Lung (tissue), 12 donors: ENCODE measurements around the gene EHBP1. TPM values are rescaled to one million over a fixed set of nuclear protein-coding genes. Genes with fewer than 3 reads are reported as not detected.

Experiments
- ATAC-seq: fragments of 200-7000 bp; cut with Tn5 transposase; one replicate; pipeline ENCODE4 v1.9.1; 2020; ENCODE audit warnings: moderate number of reproducible peaks; ENCODE audit not compliant: insufficient read depth, low FRiP score
- DNase-seq, 3 donors: peaks; one replicate each; pipeline ENCODE4 v3.0.0-alpha.2; 2013 to 2017
- H3K27ac ChIP-seq, 2 donors: one replicate each; pipeline ENCODE4 v1.5.1; 2013; ENCODE audit warnings: mild to moderate bottlenecking in 2 of 2, moderate library complexity in 2 of 2, control low read depth in 1 of 2, inconsistent platforms in 1 of 2, low read depth in 1 of 2, low read length in 1 of 2
- H3K27me3 ChIP-seq, 3 donors: one replicate each; pipeline ENCODE4 v1.5.1; 2013; ENCODE audit warnings: low read length in 2 of 3; ENCODE audit not compliant: control insufficient read depth in 3 of 3, insufficient read depth in 3 of 3
- H3K36me3 ChIP-seq, 4 donors: one replicate each; pipeline ENCODE4 v1.5.1; 2013; ENCODE audit warnings: low read length in 4 of 4, mild to moderate bottlenecking in 1 of 4, moderate library complexity in 1 of 4; ENCODE audit not compliant: control insufficient read depth in 4 of 4, insufficient read depth in 4 of 4
- H3K4me1 ChIP-seq, 5 donors: one replicate each; pipeline ENCODE4 v1.5.1; 2013; ENCODE audit warnings: low read length in 5 of 5, mild to moderate bottlenecking in 2 of 5, moderate library complexity in 1 of 5; ENCODE audit not compliant: control insufficient read depth in 5 of 5, insufficient read depth in 5 of 5
- H3K4me3 ChIP-seq: one replicate; pipeline ENCODE4 v1.5.1; 2013; ENCODE audit warnings: mild to moderate bottlenecking, control low read depth, moderate library complexity
- H3K9ac ChIP-seq, 2 donors: one replicate each; pipeline ENCODE4 v1.5.1; 2013; ENCODE audit warnings: low read length in 2 of 2, control low read depth in 1 of 2; ENCODE audit not compliant: insufficient read depth in 1 of 2
- H3K9me3 ChIP-seq, 4 donors: one replicate each; pipeline ENCODE4 v1.5.1; 2013; ENCODE audit warnings: low read length in 3 of 4, mild to moderate bottlenecking in 1 of 4, moderate library complexity in 1 of 4; ENCODE audit not compliant: control insufficient read depth in 4 of 4, insufficient read depth in 3 of 4
- CTCF ChIP-seq: IDR thresholded peaks from 2 replicates; pipeline ENCODE4 v1.5.1; 2012; ENCODE audit warnings: mild to moderate bottlenecking; ENCODE audit errors: control extremely low read depth, extremely low read depth
- WGBS, 2 donors: extraction: QIAGEN DNeasy Blood & Tissue Kit; methylation state at CpG; one replicate each; pipeline ENCODE4 v1.1.7; 2013; 5-methylcytosine and 5-hydroxymethylcytosine counted together
- polyA plus RNA-seq, 2 donors: library from polyadenylated mRNA; stranded (reverse); fragments of 200-250 nt; gene quantifications; one replicate each; pipeline ENCODE4 v1.2.1, GENCODE V29; 2013
- total RNA-seq, 2 donors: library from RNA; depleted of rRNA in 1 of 2; stranded (reverse); fragments of >200 nt in 1 of 2; gene quantifications; one replicate each; pipeline ENCODE4 v1.2.1, GENCODE V29; 2014 to 2021
- donor health status: control.
- donor health status: control.
- donor health status: Bipolar disorder and iron deficiency.
- donor health status: healthy.
- donor health status: DM: yes; HTN: yes; CAD: no.

The EHBP1 gene
- total and polyA plus RNA-seq, 4 donors: 7.9 to 83.2 (median 22.7) TPM

- 83 to 88% methylated on average over 2 of the region's 2 CpGs for whole genome bisulfite sequencing, 2 donors
- TF ChIP-seq CTCF: no peak
- Histone ChIP-seq H3K27me3 (no peaks in the 10 kb centered on the region), H3K9me3 (no peaks in the 10 kb centered on the region), H3K27ac (no peak overlapping the region), H3K4me3 (no peak overlapping the region), H3K4me1 (peaks cover 0 to 1% (median 0%) of the 10 kb centered on the region in 5 donors), H3K36me3 (peaks cover 0 to 4% (median 3%) of the 10 kb centered on the region in 4 donors), H3K9ac (no peak overlapping the region)
- ATAC-seq: no peak
- no peak for DNase-seq
These were observed 103.0 kb downstream of the EHBP1 start for GRCh38 chr2:62808554-62808953.

GRCh38 chr2:62811086-62811485 is 105.6 kb downstream of the EHBP1 start:
- Histone ChIP-seq H3K9me3 (no peaks in the 10 kb centered on the region), H3K4me1 (peaks cover 0 to 1% (median 0%) of the 10 kb centered on the region in 5 donors), H3K36me3 (peaks cover 0 to 4% (median 3%) of the 10 kb centered on the region in 4 donors), H3K4me3 (no peak overlapping the region), H3K27me3 (no peaks in the 10 kb centered on the region), H3K27ac (no peak overlapping the region), H3K9ac (no peak overlapping the region)
- TF ChIP-seq CTCF: no peak
- WGBS, 2 donors: 94 to 96% methylated on average over 2 of the region's 2 CpGs
- no peak for ATAC-seq
- DNase-seq: no peak

GRCh38 chr2:62811972-62812371 is 106.5 kb downstream of the EHBP1 start:
- Histone ChIP-seq H3K27me3 (no peaks in the 10 kb centered on the region), H3K9me3 (no peaks in the 10 kb centered on the region), H3K36me3 (no peaks in the 10 kb centered on the region), H3K9ac (no peak overlapping the region), H3K4me1 (peaks cover 0 to 1% (median 0%) of the 10 kb centered on the region in 5 donors), H3K4me3 (no peak overlapping the region), H3K27ac (no peak overlapping the region)
- no peak for DNase-seq
- TF ChIP-seq CTCF: no peak
- 94 to 97% methylated on average over 2 of the region's 2 CpGs for WGBS, 2 donors
- ATAC-seq: no peak
